NCI-H146 (cell line): Measurements from ENCODE around the gene PAX8.

Experiments
- DNase-seq: peaks from one replicate; lab custom pipeline; 2025; lab: John Stamatoyannopoulos, UW

The PAX8 gene

GRCh38 chr2:113203901-113204519, 74.7 kb downstream of the PAX8 start:
- DNase-seq = peak; percentile 74

GRCh38 chr2:113203217-113203530, 75.5 kb downstream of the PAX8 start:
- no peak for DNase-seq

- no peak for DNase-seq
Observed at GRCh38 chr2:113202305-113203216, 76.2 kb downstream of the PAX8 start.

GRCh38 chr2:113201496-113202304, 77.0 kb downstream of the PAX8 start:
- DNase-seq = no peak

- DNase-seq = no peak
Observed at GRCh38 chr2:113200736-113201490, 77.8 kb downstream of the PAX8 start.

GRCh38 chr2:113200236-113200635, 78.5 kb downstream of the PAX8 start:
- no peak for DNase-seq

- peak; percentile 83 for DNase-seq
Observed at GRCh38 chr2:113198790-113199612, 79.7 kb downstream of the PAX8 start.

- no peak for DNase-seq
Observed at GRCh38 chr2:113198048-113198789, 80.5 kb downstream of the PAX8 start.

- no peak for DNase-seq
Observed at GRCh38 chr2:113197347-113198047, 81.2 kb downstream of the PAX8 start.

GRCh38 chr2:113196839-113197238, 81.9 kb downstream of the PAX8 start:
- DNase-seq = no peak

- no peak for DNase-seq
Observed at GRCh38 chr2:113195923-113196501, 82.7 kb downstream of the PAX8 start.

GRCh38 chr2:113192459-113193100, 86.1 kb downstream of the PAX8 start:
- DNase-seq = no peak

- DNase-seq = no peak
Observed at GRCh38 chr2:113190871-113191270, 87.8 kb downstream of the PAX8 start.

- no peak for DNase-seq
Observed at GRCh38 chr2:113187771-113188170, 91.0 kb downstream of the PAX8 start.

GRCh38 chr2:113186433-113186796, 92.3 kb downstream of the PAX8 start:
- no peak for DNase-seq

GRCh38 chr2:113185664-113186432, 92.9 kb downstream of the PAX8 start:
- DNase-seq = no peak

- no peak for DNase-seq
Observed at GRCh38 chr2:113184531-113185230, 94.0 kb downstream of the PAX8 start.

GRCh38 chr2:113183703-113184102, 95.0 kb downstream of the PAX8 start:
- no peak for DNase-seq
